Measurements from ENCODE around the gene HOXB5. TPM values are rescaled to one million over a fixed set of nuclear protein-coding genes. Genes with fewer than 3 reads are reported as not detected.

HOXB5 gene
- total RNA-seq, 1 donor from 2014 or later: 31.1 TPM

- no peaks in the 10 kb centered on the region for H3K9me3 Mint-ChIP-seq
- peaks cover 60% of the 10 kb centered on the region for H3K4me1 Mint-ChIP-seq
- peak within 1 kb of the TSS; percentile 87 for H3K4me3 Mint-ChIP-seq
- H3K27me3 Mint-ChIP-seq (ENCODE audit: low read depth): peaks cover 2% of the 10 kb centered on the region
- H3K36me3 Mint-ChIP-seq: peaks cover 19% of the 10 kb centered on the region
- TF ChIP-seq CTCF (IDR thresholded peaks at IDR 0.05; ENCODE audit: unreplicated experiment): no peak
- peak; percentile 85 to 93 for DNase-seq (ENCODE audit: low spot score in 2 of 2, unreplicated experiment in 2 of 2)
- H3K27ac Mint-ChIP-seq: peak within 1 kb of the TSS; percentile 100
These were observed 17.0 kb upstream of the HOXB5 start, which contains the start of gene HOXB7 for GRCh38 chr17:48610282-48611211. HOXB7 (minus strand) TSS chr17:48611017; CDS start chr17:48610918, 99 bp downstream.

- Mint-ChIP-seq H3K4me1 (peaks cover 60% of the 10 kb centered on the region), H3K9me3 (no peaks in the 10 kb centered on the region), H3K36me3 (peaks cover 20% of the 10 kb centered on the region), H3K27ac (peak overlapping the region; percentile 100), H3K27me3 (ENCODE audit: low read depth) (no peaks in the 10 kb centered on the region), H3K4me3 (peak overlapping the region; percentile 87)
- no peak for DNase-seq (ENCODE audit: low spot score in 2 of 2, unreplicated experiment in 2 of 2)
- no peak for TF ChIP-seq CTCF (IDR thresholded peaks at IDR 0.05; ENCODE audit: unreplicated experiment)
These were observed 16.2 kb upstream of the HOXB5 start for GRCh38 chr17:48609759-48610281.

GRCh38 chr17:48609033-48609432 is 15.5 kb upstream of the HOXB5 start:
- Mint-ChIP-seq H3K27me3 (ENCODE audit: low read depth) (no peaks in the 10 kb centered on the region), H3K4me3 (peak overlapping the region; percentile 87), H3K4me1 (peaks cover 67% of the 10 kb centered on the region), H3K36me3 (peaks cover 21% of the 10 kb centered on the region), H3K27ac (peak overlapping the region; percentile 100), H3K9me3 (no peaks in the 10 kb centered on the region)
- no peak for DNase-seq (ENCODE audit: low spot score in 2 of 2, unreplicated experiment in 2 of 2)
- TF ChIP-seq CTCF (IDR thresholded peaks at IDR 0.05; ENCODE audit: unreplicated experiment): no peak

GRCh38 chr17:48608494-48608834 is 14.9 kb upstream of the HOXB5 start:
- TF ChIP-seq CTCF (IDR thresholded peaks at IDR 0.05; ENCODE audit: unreplicated experiment): no peak
- Mint-ChIP-seq H3K4me1 (peaks cover 71% of the 10 kb centered on the region), H3K27me3 (ENCODE audit: low read depth) (no peaks in the 10 kb centered on the region), H3K27ac (peak overlapping the region; percentile 100), H3K9me3 (no peaks in the 10 kb centered on the region), H3K36me3 (peaks cover 21% of the 10 kb centered on the region), H3K4me3 (peak overlapping the region; percentile 87)
- no peak for DNase-seq (ENCODE audit: low spot score in 2 of 2, unreplicated experiment in 2 of 2)

GRCh38 chr17:48606892-48607614 is 13.5 kb upstream of the HOXB5 start:
- Mint-ChIP-seq H3K4me1 (peaks cover 77% of the 10 kb centered on the region), H3K36me3 (peaks cover 18% of the 10 kb centered on the region), H3K27ac (peak overlapping the region; percentile 100), H3K27me3 (ENCODE audit: low read depth) (no peaks in the 10 kb centered on the region), H3K4me3 (peak overlapping the region; percentile 90), H3K9me3 (no peaks in the 10 kb centered on the region)
- TF ChIP-seq CTCF (IDR thresholded peaks at IDR 0.05; ENCODE audit: unreplicated experiment): no peak
- no peak for DNase-seq (ENCODE audit: low spot score in 2 of 2, unreplicated experiment in 2 of 2)

Data from mesothelial cell of epicardium (in vitro differentiated cells).